Coronary artery (tissue), 2 donors: ENCODE measurements around the gene TEX264.

Source experiments
- DNase-seq: peaks from one replicate; pipeline ENCODE4 v3.0.0-alpha.2; 2017; ENCODE audit warnings: low spot score
- H3K27ac ChIP-seq, 2 donors: fragments of 200-600 bp; sonication (generic); one replicate each; pipeline ENCODE4 v1.5.1; 2016 to 2019
- H3K4me3 ChIP-seq: fragments of 200-600 bp; sonication (generic); 2 replicates; pipeline ENCODE4 v1.5.1; 2016; ENCODE audit warnings: mild to moderate bottlenecking, moderate library complexity
- CTCF ChIP-seq: fragments of 200-600 bp; sonication (generic); IDR thresholded peaks from one replicate; pipeline ENCODE4 v1.5.1; 2019; ENCODE audit warnings: antibody characterized with exemption

The TEX264 gene

DNA sequence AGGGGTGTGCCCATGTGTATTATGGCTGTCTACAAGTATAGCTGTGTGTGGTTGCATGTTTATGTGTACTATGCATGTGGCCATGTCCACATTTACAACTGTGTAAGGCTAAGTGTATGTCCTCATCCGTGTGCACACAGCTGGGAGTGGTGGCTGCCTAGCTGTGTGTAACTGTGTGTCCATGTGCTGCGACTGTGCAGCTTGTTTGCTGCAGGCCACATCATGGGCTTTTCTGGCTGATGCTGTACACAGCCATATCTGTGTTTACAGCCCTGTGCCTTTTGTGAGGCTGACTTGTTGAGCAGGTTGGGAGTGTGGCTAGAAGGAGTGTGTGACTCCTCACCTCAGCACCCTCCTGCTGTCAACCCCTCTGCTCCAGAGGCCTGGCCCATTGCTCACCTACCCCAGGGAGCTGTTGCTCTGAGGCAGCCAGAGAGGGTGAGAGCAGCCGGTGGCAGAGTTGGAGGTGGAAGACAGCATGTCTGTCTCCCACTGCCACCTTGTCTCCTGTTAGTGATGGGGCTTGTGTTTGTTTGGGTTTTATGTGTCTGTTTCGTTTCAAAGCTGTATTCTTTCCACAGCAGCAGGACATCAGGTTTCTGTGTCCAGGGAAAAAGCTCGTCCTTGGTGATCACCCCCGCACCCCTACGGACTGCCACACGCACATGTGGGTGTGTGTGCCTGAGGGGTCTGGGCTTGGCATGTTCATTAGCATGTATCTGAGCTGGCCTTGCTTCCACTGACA lies 34.4 kb downstream of the TEX264 start:
- H3K27ac ChIP-seq: no peak overlapping the region
- no peak for TF ChIP-seq CTCF
- peak; percentile 52 for DNase-seq
- no peak overlapping the region for H3K4me3 ChIP-seq

DNA sequence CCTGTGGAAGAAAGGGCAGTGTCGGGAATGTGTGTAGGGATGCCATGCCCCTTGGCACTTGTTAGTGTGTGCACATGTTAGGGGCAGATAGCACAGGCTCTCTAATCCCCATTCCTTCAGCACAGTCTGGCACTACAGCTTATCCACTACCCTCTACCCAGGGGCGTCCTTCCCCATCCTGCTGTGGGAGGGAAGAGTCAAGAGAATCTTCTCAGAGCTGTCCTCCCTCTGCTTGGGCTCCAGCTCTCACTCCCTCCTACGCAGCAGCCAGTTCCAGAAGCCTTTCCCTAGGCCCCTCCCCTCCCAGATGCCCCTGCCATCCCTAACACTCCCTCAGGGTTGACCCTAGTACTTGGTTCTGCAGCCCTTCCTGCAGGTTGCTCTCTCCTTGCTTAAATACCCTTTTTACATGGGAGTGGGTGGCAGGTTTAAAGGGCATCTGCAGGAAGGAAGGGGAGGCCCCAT lies 35.0 kb downstream of the TEX264 start:
- no peak overlapping the region for H3K4me3 ChIP-seq
- H3K27ac ChIP-seq: no peak overlapping the region
- no peak for TF ChIP-seq CTCF
- peak; percentile 9 for DNase-seq

DNA sequence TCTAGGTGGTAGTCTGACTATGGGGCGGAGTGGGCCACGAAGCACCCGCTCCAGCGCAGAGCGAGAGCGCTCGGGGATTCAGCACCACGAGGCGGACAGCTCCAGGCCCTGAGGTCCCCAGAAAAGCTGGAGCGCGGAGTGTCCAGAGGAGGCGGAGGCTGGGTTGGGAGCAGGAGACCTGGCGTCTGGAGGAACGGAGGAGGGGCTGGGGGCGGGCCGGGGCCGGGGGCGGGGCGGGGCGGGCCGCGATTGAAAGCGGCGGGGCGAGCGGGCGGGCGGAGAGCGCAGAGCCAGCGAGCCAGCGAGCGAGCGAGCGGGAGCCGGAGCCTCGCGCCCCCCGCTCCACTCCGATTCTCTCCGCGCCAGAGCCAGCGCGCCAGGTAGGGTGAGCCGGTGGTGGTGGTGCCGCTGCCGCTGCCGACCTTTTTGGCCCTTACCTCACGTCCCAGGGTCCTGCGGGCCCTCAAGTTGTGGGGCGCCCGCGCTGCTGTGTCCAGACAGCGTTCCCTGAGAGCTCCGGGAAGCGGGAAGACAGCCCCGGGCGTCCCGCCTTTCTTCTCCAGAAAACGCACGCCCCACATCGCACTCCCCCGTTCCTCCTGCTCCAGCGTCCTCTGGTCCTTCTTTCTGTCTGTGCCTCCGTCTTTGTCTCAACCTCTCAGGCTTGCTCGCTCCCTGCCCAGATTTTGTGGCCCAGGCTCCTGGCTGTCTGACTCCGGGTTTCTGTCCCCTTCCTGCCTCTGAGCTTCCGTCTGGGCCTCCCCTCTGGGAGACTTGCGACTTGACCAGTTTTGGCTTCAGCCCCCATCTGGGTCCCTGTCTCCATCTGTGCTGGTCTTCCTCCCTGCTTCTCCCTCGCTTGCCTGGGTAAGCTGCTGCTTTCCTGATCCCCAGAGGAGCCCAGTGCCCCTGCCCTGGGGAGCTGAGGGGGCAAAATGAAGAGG lies 36.0 kb downstream of the TEX264 start, which contains the start of gene GRM2:
Gene GRM2 (plus strand): TSS at position 281 of the 944 bp plus-strand sequence. CDS start 1,916 bp downstream, outside the sequence.
- H3K4me3 ChIP-seq: peak within 1 kb of the TSS; percentile 67
- DNase-seq: peak; percentile 71

GRCh38 chr3:51708216-51708845 lies 37.3 kb downstream of the TEX264 start:
- DNase-seq: peak; percentile 12
- TF ChIP-seq CTCF: no peak
- Histone ChIP-seq H3K27ac (no peak overlapping the region), H3K4me3 (no peak overlapping the region)

More for the DNA sequence above, 36.0 kb downstream of the TEX264 start, which contains the start of gene GRM2:
- no peak for TF ChIP-seq CTCF
- no peak within 1 kb of the TSS for H3K27ac ChIP-seq

GRCh38 chr3:51709004-51709420 lies 38.0 kb downstream of the TEX264 start:
- no peak overlapping the region for H3K27ac ChIP-seq
- no peak overlapping the region for H3K4me3 ChIP-seq
- DNase-seq: peak; percentile 43
- TF ChIP-seq CTCF: no peak

DNA sequence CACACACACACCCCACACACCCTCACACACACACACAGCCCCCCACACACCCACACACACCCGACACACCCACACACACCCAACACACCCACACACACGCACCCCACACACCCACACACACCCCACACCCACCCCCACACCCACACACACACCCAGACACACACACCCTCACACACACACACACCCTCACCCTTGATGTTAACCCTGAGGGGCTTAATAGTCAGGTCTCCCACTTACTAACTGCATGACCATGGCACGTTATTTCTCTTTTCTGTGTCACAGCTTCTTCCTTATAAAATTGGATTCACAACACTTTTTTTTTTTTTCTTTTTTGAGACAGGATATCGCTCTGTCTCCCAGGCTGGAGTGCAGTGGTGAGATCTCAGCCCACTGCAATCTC lies 38.6 kb downstream of the TEX264 start:
- H3K27ac ChIP-seq: no peak overlapping the region
- no peak overlapping the region for H3K4me3 ChIP-seq
- TF ChIP-seq CTCF: no peak
- DNase-seq: peak; percentile 29
